ENCODE data around the gene MON2. TPM values are rescaled to one million over a fixed set of nuclear protein-coding genes. Genes with fewer than 3 reads are reported as not detected.

Gene MON2
- total and polyA plus RNA-seq, 12 donors: 13.9 to 78.2 (median 41.4) TPM

DNA sequence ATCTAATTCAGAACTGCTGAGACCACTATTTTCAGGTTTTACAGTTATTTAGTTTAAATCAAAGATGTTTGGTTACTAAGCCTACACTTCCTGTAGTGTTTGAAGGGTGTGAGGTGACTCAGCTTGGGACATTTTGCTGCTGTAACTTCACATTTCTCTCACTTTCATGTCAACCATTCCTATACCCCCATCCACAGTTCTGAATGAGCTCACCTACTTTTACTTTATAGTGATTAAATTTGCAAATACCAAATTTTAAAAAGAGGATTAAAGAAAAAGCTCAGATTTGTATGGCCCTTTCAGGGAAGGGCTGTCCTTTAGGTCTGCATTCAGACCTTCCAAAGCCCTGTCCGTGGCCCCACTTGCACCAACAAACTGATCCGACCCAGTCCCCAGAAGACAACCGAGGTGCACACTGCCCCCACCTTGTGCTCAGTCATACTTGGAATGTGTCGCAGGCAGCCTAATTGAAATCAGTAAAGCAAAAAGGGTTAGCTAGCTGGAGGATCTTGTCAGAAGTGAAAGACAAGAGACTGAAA lies 174.4 kb downstream of the MON2 start:
- no peak for TF ChIP-seq POLR2A (IDR thresholded peaks at IDR 0.05)
- TF ChIP-seq, protein P1, sequence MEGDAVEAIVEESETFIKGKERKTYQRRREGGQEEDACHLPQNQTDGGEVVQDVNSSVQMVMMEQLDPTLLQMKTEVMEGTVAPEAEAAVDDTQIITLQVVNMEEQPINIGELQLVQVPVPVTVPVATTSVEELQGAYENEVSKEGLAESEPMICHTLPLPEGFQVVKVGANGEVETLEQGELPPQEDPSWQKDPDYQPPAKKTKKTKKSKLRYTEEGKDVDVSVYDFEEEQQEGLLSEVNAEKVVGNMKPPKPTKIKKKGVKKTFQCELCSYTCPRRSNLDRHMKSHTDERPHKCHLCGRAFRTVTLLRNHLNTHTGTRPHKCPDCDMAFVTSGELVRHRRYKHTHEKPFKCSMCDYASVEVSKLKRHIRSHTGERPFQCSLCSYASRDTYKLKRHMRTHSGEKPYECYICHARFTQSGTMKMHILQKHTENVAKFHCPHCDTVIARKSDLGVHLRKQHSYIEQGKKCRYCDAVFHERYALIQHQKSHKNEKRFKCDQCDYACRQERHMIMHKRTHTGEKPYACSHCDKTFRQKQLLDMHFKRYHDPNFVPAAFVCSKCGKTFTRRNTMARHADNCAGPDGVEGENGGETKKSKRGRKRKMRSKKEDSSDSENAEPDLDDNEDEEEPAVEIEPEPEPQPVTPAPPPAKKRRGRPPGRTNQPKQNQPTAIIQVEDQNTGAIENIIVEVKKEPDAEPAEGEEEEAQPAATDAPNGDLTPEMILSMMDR (IDR thresholded peaks at IDR 0.05): no peak
- Histone ChIP-seq H3K9me3 (replicated peaks in 1 of 3) (no peaks in the 10 kb centered on the region), H3K36me3 (replicated peaks in 1 of 2) (no peaks in the 10 kb centered on the region), H3K27ac (no peak overlapping the region), H3K27me3 (no peaks in the 10 kb centered on the region), H3K4me3 (no peak overlapping the region), H3K4me1 (replicated peaks in 1 of 2) (no peaks in the 10 kb centered on the region)
- WGBS, 4 donors: 69 to 79% (median 74%) methylated on average over 4 of the region's 4 CpGs
- DNase-seq: no peak
- intact Hi-C loops (cut with DNase I): no loop called here

DNA sequence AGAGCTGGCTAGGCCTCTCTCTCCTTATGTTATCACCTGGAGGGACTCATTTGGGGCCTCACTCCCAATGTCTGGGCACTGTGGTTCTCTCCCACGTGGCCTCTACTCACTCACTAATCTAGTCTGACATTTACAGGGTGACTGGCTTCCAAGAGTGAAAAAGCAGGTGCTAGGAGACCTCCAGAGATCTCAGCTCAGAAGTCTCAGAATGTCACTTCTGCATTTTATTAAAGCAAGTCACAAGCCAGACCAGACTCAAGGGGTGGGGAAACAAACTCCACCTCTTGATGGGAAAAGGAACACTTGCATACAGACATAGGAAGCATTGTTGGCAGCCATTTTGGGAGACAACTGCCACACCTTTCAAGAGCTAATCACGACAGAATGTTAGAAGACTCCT lies 175.9 kb downstream of the MON2 start:
- Histone ChIP-seq H3K4me1 (replicated peaks in 1 of 2) (no peaks in the 10 kb centered on the region), H3K36me3 (replicated peaks in 1 of 2) (no peaks in the 10 kb centered on the region), H3K4me3 (no peak overlapping the region), H3K27me3 (no peaks in the 10 kb centered on the region), H3K9me3 (replicated peaks in 1 of 3) (no peaks in the 10 kb centered on the region), H3K27ac (no peak overlapping the region)
- intact Hi-C loops (cut with DNase I): no loop called here
- no peak for TF ChIP-seq POLR2A (IDR thresholded peaks at IDR 0.05)
- TF ChIP-seq, protein P1 (IDR thresholded peaks at IDR 0.05): no peak
- DNase-seq: no peak
- 74 to 91% (median 83%) methylated on average over 2 of the region's 2 CpGs for whole genome bisulfite sequencing, 4 donors

- no peak overlapping the region for H3K27ac ChIP-seq
- H3K9me3 ChIP-seq (replicated peaks in 1 of 3): no peaks in the 10 kb centered on the region
- H3K4me1 ChIP-seq (replicated peaks in 1 of 2): no peaks in the 10 kb centered on the region
- no peaks in the 10 kb centered on the region for H3K36me3 ChIP-seq (replicated peaks in 1 of 2)
- WGBS, 4 donors: 81 to 93% (median 90%) methylated on average over 2 of the region's 2 CpGs
- no peaks in the 10 kb centered on the region for H3K27me3 ChIP-seq
- intact Hi-C loops (cut with DNase I): no loop called here
- no peak for DNase-seq
- TF ChIP-seq POLR2A (IDR thresholded peaks at IDR 0.05): no peak
- TF ChIP-seq, protein P1 (IDR thresholded peaks at IDR 0.05): no peak
- no peak overlapping the region for H3K4me3 ChIP-seq
Measured at GRCh38 chr12:62643486-62643885, 176.9 kb downstream of the MON2 start.

DNA sequence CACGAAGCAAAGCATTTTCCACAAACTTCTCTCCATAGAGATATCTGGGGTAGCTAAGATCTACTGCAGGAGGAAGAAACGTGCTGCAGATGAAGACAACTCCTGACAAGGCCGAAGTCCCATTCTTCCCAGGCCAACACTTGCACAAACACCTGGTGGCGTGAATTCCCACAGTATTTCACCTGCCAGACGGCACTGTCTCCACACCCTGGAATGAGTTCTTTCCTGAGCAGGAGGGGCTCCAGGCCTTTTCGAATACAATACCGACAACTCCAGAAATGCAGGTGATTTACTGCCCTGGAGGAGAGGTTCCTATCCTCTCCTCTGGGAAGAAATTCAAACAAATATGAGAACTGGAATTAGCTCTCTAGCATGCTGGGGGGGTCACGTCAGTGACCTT lies 179.9 kb downstream of the MON2 start:
- Histone ChIP-seq H3K27me3 (no peaks in the 10 kb centered on the region), H3K9me3 (replicated peaks in 1 of 3) (no peaks in the 10 kb centered on the region), H3K27ac (no peak overlapping the region), H3K36me3 (replicated peaks in 1 of 2) (no peaks in the 10 kb centered on the region), H3K4me3 (no peak overlapping the region), H3K4me1 (replicated peaks in 1 of 2) (no peaks in the 10 kb centered on the region)
- intact Hi-C loops (cut with DNase I): no loop called here
- 89 to 95% (median 93%) methylated on average over 7 to 8 of the region's 8 CpGs for WGBS, 4 donors
- no peak for DNase-seq
- TF ChIP-seq POLR2A (IDR thresholded peaks at IDR 0.05): no peak
- TF ChIP-seq, protein P1 (IDR thresholded peaks at IDR 0.05): no peak
